ENCODE data around the gene DCAF8. TPM values are rescaled to one million over a fixed set of nuclear protein-coding genes. Genes with fewer than 3 reads are reported as not detected.

DCAF8 gene
- total RNA-seq: 100 to 1,000 TPM; 101 to 164 (median 134) TPM

- ATAC-seq (ENCODE audit: low FRiP score): peak; percentile 97
- TF ChIP-seq, protein P1, sequence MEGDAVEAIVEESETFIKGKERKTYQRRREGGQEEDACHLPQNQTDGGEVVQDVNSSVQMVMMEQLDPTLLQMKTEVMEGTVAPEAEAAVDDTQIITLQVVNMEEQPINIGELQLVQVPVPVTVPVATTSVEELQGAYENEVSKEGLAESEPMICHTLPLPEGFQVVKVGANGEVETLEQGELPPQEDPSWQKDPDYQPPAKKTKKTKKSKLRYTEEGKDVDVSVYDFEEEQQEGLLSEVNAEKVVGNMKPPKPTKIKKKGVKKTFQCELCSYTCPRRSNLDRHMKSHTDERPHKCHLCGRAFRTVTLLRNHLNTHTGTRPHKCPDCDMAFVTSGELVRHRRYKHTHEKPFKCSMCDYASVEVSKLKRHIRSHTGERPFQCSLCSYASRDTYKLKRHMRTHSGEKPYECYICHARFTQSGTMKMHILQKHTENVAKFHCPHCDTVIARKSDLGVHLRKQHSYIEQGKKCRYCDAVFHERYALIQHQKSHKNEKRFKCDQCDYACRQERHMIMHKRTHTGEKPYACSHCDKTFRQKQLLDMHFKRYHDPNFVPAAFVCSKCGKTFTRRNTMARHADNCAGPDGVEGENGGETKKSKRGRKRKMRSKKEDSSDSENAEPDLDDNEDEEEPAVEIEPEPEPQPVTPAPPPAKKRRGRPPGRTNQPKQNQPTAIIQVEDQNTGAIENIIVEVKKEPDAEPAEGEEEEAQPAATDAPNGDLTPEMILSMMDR (IDR thresholded peaks at IDR 0.05): no peak
- DNase-seq (ENCODE audit: low spot score): peak; percentile 92
Observed at GRCh38 chr1:160261893-160262794, at the start of gene DCAF8. TSS of gene DCAF8 (minus strand) at chr1:160262549. CDS start at chr1:160244008, 18,541 bp downstream.

- ATAC-seq (ENCODE audit: low FRiP score) (no peak), DNase-seq (ENCODE audit: low spot score) (no peak)
- TF ChIP-seq, protein P1 (IDR thresholded peaks at IDR 0.05): no peak
Observed at GRCh38 chr1:160309571-160309970, 47.2 kb upstream of the DCAF8 start.

DNA sequence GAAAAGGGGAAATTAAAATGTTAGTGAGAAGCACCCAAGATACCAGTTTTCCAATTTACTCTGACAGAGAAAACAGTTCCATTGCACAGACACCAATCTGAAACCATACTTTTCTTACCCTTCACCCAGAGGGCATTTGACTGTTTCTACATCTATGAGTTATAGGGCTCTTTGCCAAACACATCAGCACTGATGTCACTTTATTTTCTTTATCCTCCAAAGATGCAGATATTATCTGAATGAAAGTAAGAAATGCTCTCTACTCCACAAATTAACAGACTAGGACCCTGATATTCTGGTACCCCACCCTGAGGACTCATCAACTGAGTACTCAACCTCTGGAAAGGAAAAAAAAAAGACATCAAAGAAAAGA, 46.8 kb upstream of the DCAF8 start:
- TF ChIP-seq, protein P1 (IDR thresholded peaks at IDR 0.05): no peak
- no peak for ATAC-seq (ENCODE audit: low FRiP score)
- no peak for DNase-seq (ENCODE audit: low spot score)

- TF ChIP-seq, protein P1 (IDR thresholded peaks at IDR 0.05): no peak
- DNase-seq (ENCODE audit: low spot score): no peak
- no peak for ATAC-seq (ENCODE audit: low FRiP score)
Observed at GRCh38 chr1:160308451-160309184, 46.3 kb upstream of the DCAF8 start.

DNA sequence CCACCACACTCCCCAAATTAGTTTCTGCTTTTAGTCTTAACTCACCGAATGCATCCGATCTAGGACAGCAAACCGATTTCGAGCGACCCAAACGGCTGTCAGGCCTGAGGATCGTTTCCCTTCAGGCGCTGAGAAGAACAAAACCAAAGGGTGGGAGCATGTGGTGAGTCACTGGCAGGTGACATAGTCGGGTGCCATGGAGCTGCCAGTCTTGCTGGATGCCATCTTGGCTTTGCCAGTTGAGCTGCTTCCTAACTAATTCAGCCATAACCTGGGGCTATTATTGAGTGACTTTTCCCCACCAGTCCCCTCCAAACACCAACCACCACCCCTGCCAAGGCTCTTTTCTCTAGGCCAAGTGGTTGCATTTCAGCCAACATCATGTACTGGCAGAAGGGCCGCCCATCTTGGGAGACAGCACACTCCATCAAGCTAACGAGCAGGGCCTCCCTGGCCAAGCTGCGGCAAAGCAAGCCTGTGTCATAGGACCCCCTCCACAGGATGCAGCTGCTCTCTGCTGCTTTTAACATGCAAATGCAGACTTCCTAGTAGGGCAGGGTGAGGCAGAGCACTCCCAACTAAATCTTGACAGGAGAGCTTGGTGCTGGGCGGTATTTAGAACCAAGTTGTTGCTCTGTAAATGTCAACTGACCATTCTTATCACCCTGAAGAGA, 44.9 kb upstream of the DCAF8 start:
- ATAC-seq (ENCODE audit: low FRiP score) (no peak), DNase-seq (ENCODE audit: low spot score) (no peak)
- TF ChIP-seq, protein P1 (IDR thresholded peaks at IDR 0.05): no peak

DNA sequence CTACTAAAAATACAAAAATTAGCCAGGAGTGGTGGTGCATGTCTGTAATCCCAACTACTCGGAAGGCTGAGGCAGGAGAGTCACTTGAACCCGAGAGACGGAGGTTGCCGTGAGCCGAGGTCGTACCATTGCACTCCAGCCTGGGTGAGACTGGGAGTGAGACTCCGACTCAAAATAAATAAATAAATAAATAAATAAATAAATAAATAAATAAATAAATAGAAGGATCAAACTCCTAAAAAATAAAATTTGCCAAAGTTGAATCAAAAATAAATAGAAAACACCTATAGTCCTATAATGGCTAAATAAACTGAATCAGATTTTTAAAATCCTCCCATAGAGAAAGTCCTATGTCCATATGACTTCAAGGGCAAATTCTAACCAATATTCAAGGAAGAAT, 37.8 kb upstream of the DCAF8 start:
- ATAC-seq (ENCODE audit: low FRiP score) (no peak), DNase-seq (ENCODE audit: low spot score) (no peak)
- TF ChIP-seq, protein P1 (IDR thresholded peaks at IDR 0.05): no peak

Measured in omental fat pad (tissue), 4 donors.